IgD-negative memory B cell (primary cell): Measurements from ENCODE around the gene RPP25L. TPM values are rescaled to one million over a fixed set of nuclear protein-coding genes. Genes with fewer than 3 reads are reported as not detected.
"Not testable (repeated sequence)": the region's sequence is repeated elsewhere in the genome, so short reads cannot be mapped to it uniquely, and the experiment has no call there.

ENCODE experiments used
- H3K27ac Mint-ChIP-seq, 3 donors: one replicate each; pipeline ENCODE4 v1.8.0; 2020 to 2022; ENCODE audit warnings: mild to moderate bottlenecking in 3 of 3, mixed read lengths in 3 of 3, moderate library complexity in 1 of 3
- H3K27me3 Mint-ChIP-seq: one replicate; pipeline ENCODE4 v1.8.0; 2021; ENCODE audit warnings: mixed read lengths
- H3K36me3 Mint-ChIP-seq: one replicate; pipeline ENCODE4 v1.8.0; 2020; ENCODE audit warnings: mild to moderate bottlenecking, mixed read lengths
- H3K4me1 Mint-ChIP-seq, 3 donors: one replicate each; pipeline ENCODE4 v1.8.0; 2020 to 2022; ENCODE audit warnings: mixed read lengths in 3 of 3, mild to moderate bottlenecking in 1 of 3
- H3K4me3 Mint-ChIP-seq, 4 donors: one replicate each; pipeline ENCODE4 v1.8.0; 2020 to 2022; ENCODE audit warnings: mild to moderate bottlenecking in 4 of 4, mixed read lengths in 4 of 4, moderate library complexity in 3 of 4
- H3K9me3 Mint-ChIP-seq, 3 donors: one replicate each; pipeline ENCODE4 v1.8.0; 2020 to 2021; ENCODE audit warnings: mixed read lengths in 3 of 3, mild to moderate bottlenecking in 1 of 3
- polyA plus RNA-seq: library from polyadenylated mRNA; unstranded; fragments of 300-500 nt; fragmentation: Illumina TruSeq; gene quantifications from one replicate; pipeline ENCODE4 v1.2.3, GENCODE V29; 2021

Gene RPP25L
- polyA plus RNA-seq, 1 donor from 2014 or later = 48.4 TPM

DNA sequence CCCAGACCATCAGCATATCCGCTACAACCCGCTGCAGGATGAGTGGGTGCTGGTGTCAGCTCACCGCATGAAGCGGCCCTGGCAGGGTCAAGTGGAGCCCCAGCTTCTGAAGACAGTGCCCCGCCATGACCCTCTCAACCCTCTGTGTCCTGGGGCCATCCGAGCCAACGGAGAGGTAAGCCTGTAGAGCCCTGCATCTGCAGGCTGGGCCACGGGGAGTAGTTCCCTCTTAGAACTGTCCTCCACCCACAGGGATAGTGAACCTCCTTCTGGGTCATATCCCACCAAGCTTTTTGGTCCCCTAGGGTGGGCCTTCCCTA lies 35.1 kb upstream of the RPP25L start:
- Mint-ChIP-seq H3K27me3 (no peaks in the 10 kb centered on the region), H3K36me3 (peaks cover 2% of the 10 kb centered on the region), H3K27ac (peak overlapping the region in 2 of 3 donors; percentile 71 to 92), H3K4me1 (peaks cover 17 to 18% (median 18%) of the 10 kb centered on the region in 3 donors), H3K9me3 (no peaks in the 10 kb centered on the region), H3K4me3 (peak overlapping the region; percentile 90 to 96 (median 94))

DNA sequence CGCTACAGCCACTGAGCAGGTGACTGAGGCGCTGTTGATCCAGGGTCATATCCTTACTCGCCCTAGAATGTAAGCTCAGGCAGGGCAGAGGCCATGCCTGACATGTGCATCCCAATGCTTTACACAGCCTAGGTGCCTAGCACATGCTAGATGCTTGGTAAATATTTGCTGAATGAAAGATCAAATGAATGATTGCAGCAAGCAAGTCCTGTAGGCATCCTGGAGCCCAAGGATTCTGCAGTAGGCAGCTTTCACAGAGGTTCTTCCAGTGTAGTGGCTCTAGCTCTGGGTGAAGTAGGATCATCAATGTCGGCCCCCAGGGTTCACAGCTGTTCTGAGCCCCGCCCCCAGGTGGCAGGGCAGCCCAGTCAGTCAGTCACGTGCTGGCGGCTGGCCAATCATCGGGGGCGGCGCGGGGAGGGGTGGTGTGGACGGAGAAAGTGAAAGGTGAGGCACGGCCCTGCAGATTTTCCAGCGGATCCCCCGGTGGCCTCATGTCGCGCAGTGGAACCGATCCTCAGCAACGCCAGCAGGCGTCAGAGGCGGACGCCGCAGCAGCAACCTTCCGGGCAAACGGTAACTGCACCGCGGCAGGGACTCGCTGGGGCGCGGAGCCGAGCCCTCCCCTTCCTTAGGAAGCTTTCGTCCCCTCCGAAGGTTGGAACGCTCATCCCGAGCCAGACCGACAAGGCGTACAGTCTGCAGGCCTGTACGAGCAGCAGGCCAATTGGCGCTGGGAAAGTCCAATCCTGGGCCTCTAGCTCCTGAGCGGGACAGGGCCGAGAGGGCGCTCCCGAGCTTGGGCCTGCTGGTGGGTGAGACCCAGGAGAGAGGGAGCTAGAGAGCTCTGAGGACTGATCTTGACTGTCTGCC lies 34.5 kb upstream of the RPP25L start, which contains the start of gene GALT:
Gene GALT (plus strand): TSS at position 465 of the 873 bp plus-strand sequence. CDS start 30 bp downstream, at position 495.
- H3K9me3 Mint-ChIP-seq = no peaks in the 10 kb centered on the region

DNA sequence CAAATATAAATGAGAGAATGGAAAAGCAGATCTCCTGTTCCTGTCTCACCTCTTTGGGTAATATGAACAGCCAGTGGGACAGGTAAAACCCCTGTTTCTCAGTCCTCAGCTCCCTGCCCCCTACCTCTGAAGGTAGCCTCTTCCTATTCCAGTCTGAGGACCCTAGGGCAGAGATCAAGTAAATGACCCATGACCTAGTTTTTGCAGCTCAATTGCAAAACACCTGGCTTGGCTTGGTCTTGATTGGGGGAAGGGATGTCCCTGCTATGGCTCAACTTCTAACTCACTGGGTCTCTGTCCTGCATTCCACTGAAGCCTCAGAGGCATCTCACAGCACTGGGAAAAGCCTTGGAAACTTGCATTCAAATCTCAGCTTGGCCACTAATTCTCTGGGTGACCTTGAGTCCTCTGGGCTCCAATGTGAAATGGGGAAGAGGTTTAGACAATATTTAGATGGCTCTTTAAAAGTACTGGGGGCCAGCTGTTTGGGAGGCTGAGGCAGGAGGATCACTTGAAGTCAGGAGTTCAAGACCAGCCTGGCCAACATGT lies 32.9 kb upstream of the RPP25L start:
- Mint-ChIP-seq H3K36me3 (peaks cover 3% of the 10 kb centered on the region), H3K9me3 (no peaks in the 10 kb centered on the region), H3K4me3 (peak overlapping the region in 1 of 4 donors; percentile 90), H3K27me3 (no peaks in the 10 kb centered on the region), H3K27ac (no peak overlapping the region), H3K4me1 (peaks cover 17 to 18% (median 18%) of the 10 kb centered on the region in 3 donors)

More for the DNA sequence above, 34.5 kb upstream of the RPP25L start, which contains the start of gene GALT:
- peak within 1 kb of the TSS; percentile 90 to 96 (median 94) for H3K4me3 Mint-ChIP-seq
- peaks cover 17 to 18% (median 18%) of the 10 kb centered on the region in 3 donors for H3K4me1 Mint-ChIP-seq
- H3K27me3 Mint-ChIP-seq = no peaks in the 10 kb centered on the region
- H3K36me3 Mint-ChIP-seq = peaks cover 2% of the 10 kb centered on the region
- peak within 1 kb of the TSS; percentile 68 to 92 (median 71) for H3K27ac Mint-ChIP-seq

DNA sequence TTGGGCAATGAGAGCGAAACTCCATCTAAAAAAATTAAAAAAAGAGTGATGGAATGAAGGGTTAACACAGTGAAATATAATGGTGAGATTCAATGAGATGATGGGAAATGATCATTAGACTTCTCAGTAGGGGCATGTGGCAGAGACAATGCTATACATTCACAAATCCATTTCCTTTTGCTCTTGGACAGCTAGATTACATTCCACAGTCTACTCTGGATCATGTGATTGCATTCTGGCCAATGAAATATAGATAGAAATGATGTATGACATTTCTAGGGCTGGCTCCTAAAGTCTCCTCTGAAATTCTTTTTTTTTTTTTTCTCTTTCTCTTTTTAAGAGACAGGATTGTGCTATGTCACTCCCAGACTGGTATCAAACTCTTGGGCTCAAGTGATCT lies 30.8 kb upstream of the RPP25L start:
- Mint-ChIP-seq H3K4me3 (peak overlapping the region in 1 of 4 donors; percentile 19), H3K36me3 (peaks cover 3% of the 10 kb centered on the region), H3K27me3 (no peaks in the 10 kb centered on the region), H3K27ac (no peak overlapping the region), H3K4me1 (peaks cover 21 to 31% (median 22%) of the 10 kb centered on the region in 3 donors), H3K9me3 (no peaks in the 10 kb centered on the region)

DNA sequence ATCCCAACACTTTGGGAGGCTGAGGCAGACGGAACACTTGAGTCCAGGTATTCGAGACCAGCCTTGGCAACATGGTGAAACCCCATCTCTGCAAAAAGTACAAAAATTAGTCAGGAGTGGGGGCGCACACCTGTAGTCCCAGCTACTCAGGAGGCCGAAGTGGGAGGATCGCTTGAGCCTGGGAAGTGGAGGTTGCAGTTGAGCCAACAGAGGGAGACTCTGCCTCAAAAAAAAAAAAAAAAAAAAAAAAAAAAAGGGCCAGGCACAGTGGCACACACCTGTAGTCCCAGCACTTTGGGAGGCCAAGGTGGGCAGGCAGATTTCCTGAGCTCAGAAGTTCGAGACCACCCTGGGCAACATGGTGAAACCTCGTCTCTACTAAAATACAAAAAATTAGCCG lies 27.4 kb upstream of the RPP25L start:
- H3K36me3 Mint-ChIP-seq, H3K27me3 Mint-ChIP-seq, H3K9me3 Mint-ChIP-seq: not testable (repeated sequence)
- Mint-ChIP-seq H3K4me1 (peaks cover 15 to 22% (median 20%) of the 10 kb centered on the region in 3 donors), H3K27ac (peak overlapping the region in 2 of 3 donors; percentile 49 to 97), H3K4me3 (peak overlapping the region in 1 of 4 donors; percentile 89)

DNA sequence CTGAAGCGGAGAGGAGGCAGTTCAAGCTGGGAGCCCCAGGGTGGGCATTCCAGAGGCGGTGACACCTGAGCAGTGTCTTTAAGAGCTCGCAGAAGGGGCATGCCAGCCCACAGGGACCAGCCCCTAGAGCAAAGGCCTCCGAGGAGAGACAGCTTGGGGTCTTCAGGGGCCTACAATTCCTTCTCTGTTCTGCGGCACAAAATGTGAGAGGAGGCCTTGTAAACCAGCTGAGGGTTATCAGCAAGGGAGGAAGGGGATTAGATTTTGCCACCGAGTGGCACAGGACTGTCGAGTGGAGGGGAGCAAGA lies 26.2 kb upstream of the RPP25L start:
- Mint-ChIP-seq H3K9me3 (no peaks in the 10 kb centered on the region), H3K36me3 (peaks cover 1% of the 10 kb centered on the region)

DNA sequence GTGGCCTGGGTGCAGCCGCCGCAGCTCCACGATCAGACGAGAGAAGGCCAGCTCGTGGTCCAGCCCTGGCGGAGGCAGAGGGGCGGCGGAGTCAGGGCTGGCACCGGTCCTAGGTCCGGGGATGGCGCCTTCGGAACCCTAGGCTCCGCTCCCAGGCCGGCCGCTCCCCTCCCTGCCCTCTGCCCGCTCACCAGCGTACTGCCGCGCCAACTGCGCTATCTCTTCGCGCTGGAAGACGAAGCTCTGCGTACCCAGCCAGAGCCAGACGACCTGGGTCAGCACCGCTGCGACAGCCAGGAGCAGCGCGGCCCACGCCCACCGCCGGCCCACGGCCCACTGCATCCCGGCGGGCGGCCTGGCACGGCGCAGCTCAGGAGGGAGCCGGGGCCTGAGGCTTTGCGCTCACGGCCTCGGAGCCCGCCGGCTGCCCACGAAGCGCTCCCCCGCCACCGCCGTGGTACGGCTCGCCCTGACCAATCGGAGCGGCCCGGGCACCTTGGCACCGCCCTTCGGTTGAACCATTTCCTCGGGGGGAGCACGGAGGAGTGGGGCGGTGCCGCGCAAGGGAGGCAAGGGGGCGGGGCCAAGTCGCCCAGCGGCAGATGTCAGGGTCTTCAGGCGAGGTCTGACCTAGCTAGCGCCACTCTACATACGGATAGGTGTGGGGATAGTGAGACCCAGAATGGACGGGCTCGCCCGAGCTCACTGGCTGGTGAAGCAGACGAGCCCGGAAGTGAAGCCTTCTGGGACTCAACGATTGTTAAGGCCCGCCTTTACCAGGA lies 25.6 kb upstream of the RPP25L start, which contains the start of gene SIGMAR1:
Gene SIGMAR1 (minus strand): TSS at position 432 of the 782 bp plus-strand sequence. CDS start 90 bp downstream, at position 342.
- Mint-ChIP-seq H3K4me3 (peak within 1 kb of the TSS; percentile 87 to 95 (median 90)), H3K4me1 (peaks cover 19 to 26% (median 25%) of the 10 kb centered on the region in 3 donors), H3K27me3 (no peaks in the 10 kb centered on the region)

More for the DNA sequence above, 26.2 kb upstream of the RPP25L start:
- Mint-ChIP-seq H3K27ac (peak overlapping the region; percentile 49 to 97 (median 91)), H3K27me3 (no peaks in the 10 kb centered on the region), H3K4me3 (peak overlapping the region; percentile 87 to 95 (median 90)), H3K4me1 (peaks cover 19 to 26% (median 25%) of the 10 kb centered on the region in 3 donors)

DNA sequence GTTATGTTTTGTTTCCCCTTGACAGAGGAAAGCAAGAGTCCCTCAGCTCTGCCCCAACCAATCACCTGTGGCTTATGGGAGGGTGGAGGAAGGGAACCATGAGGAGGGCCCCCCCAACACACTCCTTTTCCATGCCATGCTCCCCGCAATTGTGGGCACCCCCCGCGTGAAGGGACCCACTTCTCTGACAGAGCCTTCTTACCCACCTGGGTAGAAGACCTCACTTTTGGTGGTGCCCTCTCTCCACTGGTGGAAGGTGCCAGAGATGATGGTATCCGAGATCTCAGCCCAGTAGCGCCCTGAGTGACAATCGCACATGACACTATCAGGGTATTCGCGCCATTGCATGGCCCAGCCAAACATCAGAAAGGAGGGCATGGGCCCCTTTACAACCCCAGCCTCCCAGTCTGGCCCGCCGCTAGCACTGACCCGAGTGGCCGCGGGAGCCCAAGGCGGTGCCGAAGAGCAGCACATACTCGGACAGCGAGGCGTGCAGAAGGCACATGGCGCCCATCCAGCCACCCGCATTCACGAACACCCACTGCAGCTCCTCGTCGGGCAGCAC lies 25.0 kb upstream of the RPP25L start:
- Mint-ChIP-seq H3K4me1 (peaks cover 19 to 26% (median 25%) of the 10 kb centered on the region in 3 donors), H3K4me3 (peak overlapping the region; percentile 78 to 95 (median 90)), H3K36me3 (peaks cover 1% of the 10 kb centered on the region), H3K9me3 (no peaks in the 10 kb centered on the region), H3K27ac (peak overlapping the region; percentile 39 to 97 (median 66)), H3K27me3 (no peaks in the 10 kb centered on the region)

More for the DNA sequence above, 25.6 kb upstream of the RPP25L start, which contains the start of gene SIGMAR1:
- H3K36me3 Mint-ChIP-seq = peaks cover 1% of the 10 kb centered on the region
- H3K9me3 Mint-ChIP-seq = no peaks in the 10 kb centered on the region
- H3K27ac Mint-ChIP-seq = peak within 1 kb of the TSS; percentile 66 to 97 (median 91)

DNA sequence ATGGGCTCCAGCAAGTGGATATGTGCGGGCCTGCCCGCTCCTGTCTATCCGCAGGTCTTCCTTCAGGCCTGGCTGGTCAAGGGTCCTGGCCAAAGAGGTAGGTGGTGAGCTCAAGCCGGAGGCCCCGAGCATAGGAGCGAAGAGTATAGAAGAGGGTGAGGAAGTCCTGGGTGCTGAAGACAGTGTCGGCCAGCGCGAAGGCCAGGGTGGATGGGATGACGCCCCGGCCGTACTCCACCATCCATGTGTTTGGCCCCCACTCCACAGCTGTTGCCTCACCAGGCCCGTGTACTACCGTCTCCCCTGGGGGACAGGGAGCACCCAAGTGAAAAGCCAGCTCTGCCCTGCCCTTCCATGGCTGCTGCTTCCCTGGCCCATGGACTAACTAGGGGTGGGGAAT lies 23.7 kb upstream of the RPP25L start:
- Mint-ChIP-seq H3K27me3 (no peaks in the 10 kb centered on the region), H3K4me3 (peak overlapping the region in 3 of 4 donors; percentile 65 to 87 (median 65)), H3K27ac (no peak overlapping the region), H3K4me1 (peaks cover 19 to 26% (median 25%) of the 10 kb centered on the region in 3 donors), H3K9me3 (no peaks in the 10 kb centered on the region), H3K36me3 (no peaks in the 10 kb centered on the region)

DNA sequence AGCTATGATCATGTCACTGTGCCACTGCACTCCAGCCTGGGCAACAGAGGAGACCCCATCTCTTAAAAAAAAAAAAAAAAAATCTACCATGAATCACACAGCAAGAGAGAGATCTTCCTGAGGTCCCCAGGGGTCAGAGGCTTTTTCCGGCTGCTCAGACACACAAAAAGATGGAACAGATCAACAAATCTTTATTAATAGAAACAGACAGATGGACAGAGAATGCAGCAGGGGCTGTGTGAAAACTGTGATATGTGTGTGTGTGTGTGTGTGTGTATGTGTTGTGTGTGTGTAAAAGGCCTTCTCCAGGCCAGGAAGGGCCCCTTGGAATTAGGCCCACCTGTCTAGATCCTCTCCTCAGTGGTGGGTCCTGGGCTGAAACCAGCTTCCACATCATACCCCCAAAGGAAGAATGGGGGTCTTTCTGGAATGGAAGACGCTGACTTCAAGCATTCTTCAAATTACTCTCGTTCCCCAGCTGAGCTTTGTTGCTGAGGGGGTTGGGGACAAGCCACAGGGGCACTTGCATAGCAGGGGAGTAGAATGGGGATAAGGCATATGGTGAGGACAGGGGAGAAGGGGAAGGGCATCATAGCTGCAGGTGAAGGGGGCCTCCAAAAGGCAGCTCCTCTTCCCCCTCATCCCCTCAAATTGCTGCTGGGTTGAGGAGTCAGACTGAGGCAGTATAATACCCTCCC lies 22.8 kb upstream of the RPP25L start:
- H3K27ac Mint-ChIP-seq = peak overlapping the region in 1 of 3 donors; percentile 35
- H3K36me3 Mint-ChIP-seq = peaks cover 3% of the 10 kb centered on the region
- H3K4me3 Mint-ChIP-seq = no peak overlapping the region
- peaks cover 9% of the 10 kb centered on the region for H3K27me3 Mint-ChIP-seq
- no peaks in the 10 kb centered on the region for H3K9me3 Mint-ChIP-seq
- H3K4me1 Mint-ChIP-seq = peaks cover 19 to 26% (median 25%) of the 10 kb centered on the region in 3 donors

DNA sequence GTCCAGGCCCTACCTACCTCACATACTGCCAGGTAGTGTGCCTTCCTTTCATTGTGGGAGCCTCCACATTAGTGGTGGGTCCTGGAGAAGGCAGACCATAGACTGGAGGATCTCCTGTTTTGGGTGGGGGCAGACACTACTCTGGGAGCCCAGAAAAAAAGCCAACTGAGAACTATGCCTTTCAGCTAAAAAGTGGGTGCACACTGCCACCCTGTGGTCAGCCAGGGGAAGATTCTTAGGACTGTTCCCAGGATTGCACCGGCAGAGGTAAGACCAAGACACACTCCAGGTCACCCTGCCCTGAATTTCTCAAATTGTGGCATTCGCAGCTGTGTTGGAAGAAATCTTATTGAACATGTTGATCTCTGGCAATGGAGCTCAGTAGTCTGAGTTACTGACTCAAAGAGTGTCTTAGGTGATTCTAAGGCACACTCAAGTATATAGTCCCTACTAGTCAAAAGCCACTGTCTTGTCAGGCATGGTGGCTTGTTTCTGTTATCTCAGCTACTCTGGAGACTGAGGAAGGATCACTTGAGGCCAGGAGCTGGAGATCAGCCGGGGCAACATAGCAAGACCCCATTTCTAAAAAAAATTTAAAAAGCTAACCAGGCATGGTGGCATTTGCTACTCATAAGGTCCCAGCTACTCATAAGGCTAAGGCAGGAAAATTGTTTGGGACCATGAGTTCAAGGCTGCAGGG lies 22.1 kb upstream of the RPP25L start:
- Mint-ChIP-seq H3K4me1 (peaks cover 19 to 30% (median 25%) of the 10 kb centered on the region in 3 donors), H3K27ac (peak overlapping the region in 2 of 3 donors; percentile 22 to 31), H3K27me3 (peaks cover 15% of the 10 kb centered on the region), H3K9me3 (no peaks in the 10 kb centered on the region), H3K4me3 (peak overlapping the region in 1 of 4 donors; percentile 53), H3K36me3 (peaks cover 3% of the 10 kb centered on the region)

DNA sequence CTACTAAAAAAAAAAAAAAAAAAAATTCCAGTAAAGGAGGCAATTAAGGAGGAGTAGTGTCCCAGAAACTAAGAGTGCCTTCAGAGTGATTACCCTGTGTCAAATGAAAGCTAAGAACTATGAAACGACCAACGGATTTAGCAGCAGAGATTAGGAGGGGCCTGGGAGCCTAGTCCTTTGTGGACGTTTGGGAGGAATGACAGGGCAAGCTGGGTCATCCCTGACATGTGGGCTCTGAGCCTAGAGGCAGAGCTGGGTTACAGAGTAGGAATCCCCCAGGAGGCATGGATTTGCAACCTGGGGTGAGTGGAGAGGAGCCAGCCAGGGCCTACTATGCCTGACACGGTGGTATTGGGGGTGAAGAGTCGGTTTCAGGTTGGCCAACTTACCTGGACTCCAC lies 21.3 kb upstream of the RPP25L start:
- H3K4me3 Mint-ChIP-seq = no peak overlapping the region
- no peaks in the 10 kb centered on the region for H3K9me3 Mint-ChIP-seq
- peaks cover 18 to 29% (median 22%) of the 10 kb centered on the region in 3 donors for H3K4me1 Mint-ChIP-seq
- no peak overlapping the region for H3K27ac Mint-ChIP-seq
- H3K27me3 Mint-ChIP-seq = peaks cover 20% of the 10 kb centered on the region
- peaks cover 3% of the 10 kb centered on the region for H3K36me3 Mint-ChIP-seq

DNA sequence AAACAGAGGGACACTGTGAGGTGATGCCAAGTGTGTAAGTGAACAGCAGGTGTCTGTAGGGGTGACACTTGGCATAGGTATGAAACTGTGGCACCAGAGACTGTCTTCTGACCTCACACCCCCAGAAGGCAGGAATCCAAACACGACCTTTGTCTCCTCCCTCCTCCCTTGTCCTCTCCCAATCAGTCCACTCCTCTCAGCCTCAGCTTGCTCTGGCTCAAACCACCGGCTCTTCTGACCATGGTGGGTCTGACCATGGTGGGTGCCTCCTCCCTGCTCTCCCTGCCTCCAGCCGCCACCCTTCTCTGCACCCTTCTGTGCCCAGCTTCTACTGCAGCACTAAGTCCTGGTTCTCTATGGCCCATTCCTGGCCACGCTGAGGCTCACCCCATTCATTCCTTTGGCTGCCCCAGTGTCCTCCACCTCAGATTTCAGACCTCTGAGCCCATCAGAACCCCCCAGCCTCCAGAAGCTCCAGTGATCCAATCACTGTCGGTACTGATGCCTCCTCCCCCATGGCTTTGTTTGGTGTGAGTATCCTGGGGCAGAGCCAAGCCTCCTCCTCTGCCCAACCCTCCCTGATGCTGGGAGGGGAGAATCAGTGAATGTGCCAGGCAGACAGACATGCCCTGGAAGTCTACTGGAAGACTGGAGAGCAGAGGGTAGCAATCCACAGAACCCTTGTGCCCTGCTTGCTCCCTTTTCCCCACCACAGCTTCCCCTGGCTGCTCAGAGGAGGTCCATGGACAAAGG lies 18.7 kb upstream of the RPP25L start:
- H3K27me3 Mint-ChIP-seq = peaks cover 40% of the 10 kb centered on the region
- peaks cover 3% of the 10 kb centered on the region for H3K36me3 Mint-ChIP-seq
- H3K27ac Mint-ChIP-seq = no peak overlapping the region
- H3K4me1 Mint-ChIP-seq = peaks cover 10 to 16% (median 10%) of the 10 kb centered on the region in 3 donors
- H3K4me3 Mint-ChIP-seq = peak overlapping the region in 3 of 4 donors; percentile 68 to 74 (median 71)
- no peaks in the 10 kb centered on the region for H3K9me3 Mint-ChIP-seq
